Measurements from ENCODE around the gene KCNH1.
"Not testable (repeated sequence)": the region's sequence is repeated elsewhere in the genome, so short reads cannot be mapped to it uniquely, and the experiment has no call there.

Gene KCNH1

DNA sequence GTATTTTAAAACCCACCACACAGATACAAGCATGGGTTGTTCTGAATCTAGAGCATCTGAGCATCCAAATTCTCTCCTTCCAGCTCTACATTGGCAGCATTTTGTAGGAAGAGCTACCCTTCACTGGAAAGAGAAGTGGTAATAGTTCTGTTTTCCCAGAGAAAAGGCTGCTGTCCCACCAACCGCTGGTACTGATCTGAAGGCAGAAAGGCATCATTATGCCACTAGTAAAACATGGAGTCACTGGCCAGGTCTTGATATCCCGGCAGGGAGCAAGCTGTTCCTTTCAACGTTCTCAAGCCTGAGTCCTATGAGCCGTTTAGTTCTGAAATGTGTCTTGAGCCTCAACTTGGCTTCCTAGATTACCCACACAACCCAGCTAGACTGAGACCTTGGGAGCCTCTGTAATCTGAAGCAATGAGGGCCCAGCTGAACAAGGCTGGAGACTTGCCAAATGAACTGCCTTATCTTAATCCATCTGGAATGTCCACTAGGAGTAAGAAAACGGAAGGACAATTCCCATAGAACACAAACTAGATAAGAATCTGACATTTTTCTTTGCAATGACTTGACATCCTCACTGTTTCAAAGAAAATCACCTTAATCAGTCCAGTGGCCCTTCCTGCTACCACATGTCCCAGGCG lies 116.8 kb downstream of the KCNH1 start:
- Histone ChIP-seq H3K4me1 (ENCODE audit: low read depth, poor library complexity, severe bottlenecking) (no peaks in the 10 kb centered on the region), H3K4me2 (no peak overlapping the region), H3K79me2 (ENCODE audit: insufficient read depth, low read depth) (no peaks in the 10 kb centered on the region), H3K27me3 (ENCODE audit: insufficient read depth, low read depth) (no peaks in the 10 kb centered on the region), H3K4me3 (IDR thresholded peaks at IDR 0.05; ENCODE audit: insufficient read depth, low read depth, low read length) (no peak overlapping the region), H3K27ac (no peak overlapping the region), H3K9ac (no peak overlapping the region), H3K36me3 (ENCODE audit: insufficient read depth) (no peaks in the 10 kb centered on the region), H4K20me1 (ENCODE audit: insufficient read depth) (no peaks in the 10 kb centered on the region), H2AFZ (ENCODE audit: low read depth) (no peak overlapping the region)
- no peak for TF ChIP-seq CTCF (conservative IDR thresholded peaks at IDR 0.05; ENCODE audit: low read depth, low read length)

DNA sequence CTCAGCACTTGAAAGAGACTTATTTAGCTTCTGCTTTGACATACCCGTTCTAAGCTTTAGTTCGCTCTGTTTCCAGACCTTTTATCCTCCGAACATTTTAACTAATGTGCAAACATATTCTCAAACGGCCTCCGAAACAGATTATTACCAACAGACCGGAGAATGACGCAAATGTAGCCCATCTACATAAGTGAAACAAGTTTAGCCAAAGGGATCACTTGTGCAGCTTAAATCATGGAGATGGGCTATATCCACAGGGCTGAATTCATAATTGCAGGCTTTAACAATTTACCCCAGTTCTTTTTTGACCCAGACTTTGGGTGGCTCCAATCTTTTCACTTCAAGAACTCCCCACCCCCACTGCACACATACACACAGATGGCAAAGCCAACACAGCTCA lies 119.7 kb downstream of the KCNH1 start:
- no peaks in the 10 kb centered on the region for H3K36me3 ChIP-seq (ENCODE audit: insufficient read depth)
- H3K27ac ChIP-seq, result no peak overlapping the region
- H4K20me1 ChIP-seq (ENCODE audit: insufficient read depth), result no peaks in the 10 kb centered on the region
- H3K4me2 ChIP-seq, result no peak overlapping the region
- no peak for TF ChIP-seq CTCF (conservative IDR thresholded peaks at IDR 0.05; ENCODE audit: low read depth, low read length)
- no peak overlapping the region for H2AFZ ChIP-seq (ENCODE audit: low read depth)
- no peak overlapping the region for H3K9ac ChIP-seq
- H3K4me1 ChIP-seq (ENCODE audit: low read depth, poor library complexity, severe bottlenecking), result no peaks in the 10 kb centered on the region
- no peak overlapping the region for H3K4me3 ChIP-seq (IDR thresholded peaks at IDR 0.05; ENCODE audit: insufficient read depth, low read depth, low read length)
- no peaks in the 10 kb centered on the region for H3K27me3 ChIP-seq (ENCODE audit: insufficient read depth, low read depth)
- H3K79me2 ChIP-seq (ENCODE audit: insufficient read depth, low read depth), result no peaks in the 10 kb centered on the region

GRCh38 chr1:211013346-211014240 lies 120.4 kb downstream of the KCNH1 start:
- Histone ChIP-seq H3K9ac (no peak overlapping the region), H3K4me2 (no peak overlapping the region), H4K20me1 (ENCODE audit: insufficient read depth) (no peaks in the 10 kb centered on the region), H3K79me2 (ENCODE audit: insufficient read depth, low read depth) (no peaks in the 10 kb centered on the region), H3K4me1 (ENCODE audit: low read depth, poor library complexity, severe bottlenecking) (no peaks in the 10 kb centered on the region), H3K27me3 (ENCODE audit: insufficient read depth, low read depth) (no peaks in the 10 kb centered on the region), H3K27ac (no peak overlapping the region), H3K36me3 (ENCODE audit: insufficient read depth) (no peaks in the 10 kb centered on the region), H2AFZ (ENCODE audit: low read depth) (no peak overlapping the region), H3K4me3 (IDR thresholded peaks at IDR 0.05; ENCODE audit: insufficient read depth, low read depth, low read length) (no peak overlapping the region)
- TF ChIP-seq CTCF (conservative IDR thresholded peaks at IDR 0.05; ENCODE audit: low read depth, low read length), result no peak

DNA sequence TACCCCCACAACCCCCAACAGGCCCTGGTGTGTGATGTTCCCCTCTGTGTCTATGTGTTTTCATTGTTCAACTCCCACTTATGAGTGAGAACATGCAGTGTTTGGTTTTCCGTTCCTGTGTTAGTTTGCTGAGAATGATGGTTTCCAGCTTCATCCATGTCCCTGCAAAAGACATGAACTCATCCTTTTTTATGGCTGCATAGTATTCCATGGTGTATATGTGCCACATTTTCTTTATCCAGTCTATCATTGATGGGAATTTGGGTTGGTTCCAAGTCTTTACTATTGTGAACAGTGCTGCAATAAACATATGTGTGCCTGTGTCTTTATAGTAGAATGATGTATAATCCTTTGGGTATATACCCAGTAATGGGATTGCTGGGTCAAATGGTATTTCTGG lies 122.8 kb downstream of the KCNH1 start:
- H3K4me1 ChIP-seq (ENCODE audit: low read depth, poor library complexity, severe bottlenecking); H3K27me3 ChIP-seq (ENCODE audit: insufficient read depth, low read depth); H3K27ac ChIP-seq: not testable (repeated sequence)

GRCh38 chr1:211009944-211010343 lies 124.0 kb downstream of the KCNH1 start:
- Histone ChIP-seq H3K27me3 (ENCODE audit: insufficient read depth, low read depth) (no peaks in the 10 kb centered on the region), H3K27ac (no peak overlapping the region), H3K4me3 (IDR thresholded peaks at IDR 0.05; ENCODE audit: insufficient read depth, low read depth, low read length) (no peak overlapping the region), H4K20me1 (ENCODE audit: insufficient read depth) (no peaks in the 10 kb centered on the region), H3K9ac (no peak overlapping the region), H3K4me2 (no peak overlapping the region), H2AFZ (ENCODE audit: low read depth) (no peak overlapping the region), H3K36me3 (ENCODE audit: insufficient read depth) (no peaks in the 10 kb centered on the region), H3K4me1 (ENCODE audit: low read depth, poor library complexity, severe bottlenecking) (no peaks in the 10 kb centered on the region), H3K79me2 (ENCODE audit: insufficient read depth, low read depth) (no peaks in the 10 kb centered on the region)
- TF ChIP-seq CTCF (conservative IDR thresholded peaks at IDR 0.05; ENCODE audit: low read depth, low read length), result no peak

More for the DNA sequence above, 122.8 kb downstream of the KCNH1 start:
- not testable (repeated sequence) for H3K4me3 ChIP-seq (IDR thresholded peaks at IDR 0.05; ENCODE audit: insufficient read depth, low read depth, low read length); H3K9ac ChIP-seq; H2AFZ ChIP-seq (ENCODE audit: low read depth); H3K4me2 ChIP-seq; H3K36me3 ChIP-seq (ENCODE audit: insufficient read depth); H3K79me2 ChIP-seq (ENCODE audit: insufficient read depth, low read depth); H4K20me1 ChIP-seq (ENCODE audit: insufficient read depth)
